Stimulated activated CD4-positive, alpha-beta T cell treated with anti-CD3 and anti-CD28 coated beads, Interleukin-1b, Interleukin-23, amount 100 ng/mL, for 4 hours (primary cell): ENCODE measurements around the gene RUVBL2.
"Not testable (repeated sequence)": the region's sequence is repeated elsewhere in the genome, so short reads cannot be mapped to it uniquely, and the experiment has no call there.

Source experiments
- DNase-seq, 2 donors: peaks; one replicate each; pipeline ENCODE4 v3.0.0-alpha.2; 2020; ENCODE audit warnings: low read depth in 2 of 2

Gene RUVBL2

GRCh38 chr19:49049834-49050233, 56.1 kb downstream of the RUVBL2 start:
- DNase-seq = not testable (repeated sequence)

- DNase-seq = not testable (repeated sequence)
These were observed 56.8 kb downstream of the RUVBL2 start for GRCh38 chr19:49050376-49051033.

- peak in 1 of 2 donors; percentile 58 for DNase-seq
These were observed 62.6 kb downstream of the RUVBL2 start for GRCh38 chr19:49056101-49056901.

DNA sequence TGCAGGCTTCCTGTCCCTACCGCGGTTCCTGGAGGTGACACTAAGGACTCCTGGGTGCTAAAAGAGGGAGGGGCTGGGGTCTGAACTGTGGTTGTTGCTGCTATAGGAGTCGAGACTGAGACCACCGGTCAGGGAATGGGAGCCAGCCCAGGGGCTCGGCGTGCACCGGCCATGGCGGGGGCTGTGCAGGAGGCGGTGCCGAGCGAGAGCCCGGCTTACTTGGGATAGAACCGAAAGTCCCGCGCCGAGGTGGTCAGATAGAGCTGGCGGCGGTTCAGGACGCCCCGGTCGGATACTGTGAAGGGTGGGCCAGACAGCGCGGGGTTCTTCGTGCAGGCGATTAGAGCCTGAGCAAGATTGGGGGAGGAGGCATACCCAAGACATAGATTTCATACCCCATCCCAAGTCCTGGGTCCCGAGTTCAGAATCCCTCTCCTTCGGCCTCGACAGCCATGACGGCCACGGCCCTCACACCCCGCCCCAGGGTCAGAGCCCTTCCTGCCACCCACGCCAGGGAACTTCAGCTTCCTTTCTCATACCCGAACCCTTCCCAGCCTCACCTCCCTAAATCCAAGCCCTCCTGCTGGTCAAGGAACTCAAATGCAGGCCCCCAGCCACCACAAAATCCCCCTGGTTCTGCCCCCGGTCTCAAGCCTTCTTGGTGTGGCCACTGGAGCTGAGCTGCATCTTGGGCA, 63.4 kb downstream of the RUVBL2 start:
- DNase-seq = not testable (repeated sequence)

DNA sequence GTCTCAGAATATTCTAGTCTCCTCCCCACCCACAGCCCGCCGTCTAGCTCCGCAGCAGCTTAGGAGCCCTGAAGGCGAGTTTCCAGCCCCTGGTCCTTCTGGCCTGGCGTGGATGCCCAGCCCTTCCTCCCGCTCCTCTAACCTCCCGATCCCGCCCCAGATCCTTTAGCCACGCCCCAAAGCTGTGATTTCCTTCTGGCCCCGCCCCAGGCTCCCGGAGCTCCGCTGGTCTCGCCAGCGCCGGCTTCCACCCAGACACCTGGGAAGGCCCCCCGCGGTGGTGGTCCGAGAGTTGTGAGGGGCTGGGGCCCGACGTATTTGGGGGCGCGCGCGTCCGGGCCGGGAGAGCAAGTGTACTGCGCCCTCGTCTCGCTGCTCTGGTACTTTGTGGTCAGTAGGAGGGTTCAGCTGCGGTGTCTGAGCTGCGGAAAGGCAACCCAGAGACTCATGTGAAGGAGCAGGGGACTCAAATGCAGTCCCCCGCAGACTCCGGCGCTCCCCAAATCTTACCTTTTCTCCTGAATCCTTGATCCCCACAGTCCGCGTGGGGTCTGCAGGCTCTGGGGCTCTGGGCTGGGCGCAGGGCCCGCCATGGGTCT, 64.0 kb downstream of the RUVBL2 start, which contains the start of gene CGB7:
TSS of gene CGB7 (minus strand) at position 114 of the 599 bp plus-strand sequence. CDS start 2,374 bp downstream, outside the sequence.
- peak in 1 of 2 donors; percentile 33 for DNase-seq

DNA sequence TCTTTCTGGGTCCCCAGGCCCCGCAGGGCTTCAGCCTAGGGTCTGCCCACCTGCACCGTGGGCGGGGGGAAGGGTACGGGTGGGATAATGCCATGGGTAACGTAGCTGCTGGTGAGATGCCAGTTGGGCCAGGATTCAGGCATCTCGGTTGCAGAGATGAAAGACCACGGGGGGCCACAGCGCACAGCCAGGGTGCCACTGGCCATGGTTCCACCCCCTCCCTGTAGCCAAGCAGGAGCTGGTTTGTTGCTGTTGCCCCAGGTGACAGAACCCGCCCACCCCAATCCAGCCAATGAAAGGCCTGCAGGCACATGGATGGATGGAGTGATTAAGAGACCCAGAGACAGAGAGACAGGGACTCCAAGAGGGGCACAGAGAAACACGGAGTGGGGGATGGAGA, 64.9 kb downstream of the RUVBL2 start:
- no peak for DNase-seq

DNA sequence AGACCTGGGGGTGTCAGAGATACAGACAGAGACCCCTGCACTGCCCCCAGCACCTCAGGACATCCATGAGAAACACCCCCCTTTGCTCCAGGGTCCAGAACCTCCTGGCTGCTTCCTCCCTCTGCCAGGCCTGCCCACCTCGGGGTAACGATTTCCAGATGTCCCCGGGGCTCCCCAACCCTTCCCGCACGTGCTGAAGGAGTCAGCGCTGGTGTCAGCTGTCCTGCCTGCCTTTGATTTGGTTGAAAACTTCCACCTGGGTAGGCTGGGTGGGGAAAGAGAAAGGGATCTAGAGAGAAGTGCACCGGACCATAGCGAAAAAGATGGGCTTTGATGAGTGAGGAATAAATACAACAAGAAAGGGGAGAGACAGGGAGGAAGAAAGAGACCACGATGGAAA, 65.4 kb downstream of the RUVBL2 start:
- DNase-seq = no peak

DNA sequence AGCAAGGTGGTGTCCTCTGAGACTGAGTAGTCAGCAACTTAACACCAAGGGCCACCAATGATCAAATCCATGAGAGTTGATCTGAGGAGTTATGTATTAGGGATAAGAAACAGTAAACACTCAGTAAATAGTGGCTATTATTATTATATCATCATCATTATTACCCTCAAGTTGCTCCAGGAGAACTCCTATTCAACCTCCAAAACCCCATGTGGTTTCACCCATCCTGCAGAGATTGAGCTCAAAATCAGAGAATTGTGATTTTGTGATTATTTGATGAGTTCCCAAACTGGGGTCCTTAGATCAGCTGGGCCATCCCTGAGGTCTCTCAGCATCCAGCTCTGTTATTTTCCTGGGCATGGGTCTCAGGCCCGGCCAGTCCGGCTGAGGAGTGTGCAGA, 67.3 kb downstream of the RUVBL2 start:
- no peak for DNase-seq

- DNase-seq = no peak
These were observed 67.8 kb downstream of the RUVBL2 start for GRCh38 chr19:49061445-49061844.

- DNase-seq = no peak
These were observed 70.4 kb downstream of the RUVBL2 start for GRCh38 chr19:49064029-49064629.

- DNase-seq = no peak
These were observed 71.3 kb downstream of the RUVBL2 start, which contains the start of gene NTF4 for GRCh38 chr19:49064768-49065611. TSS of gene NTF4 (minus strand) at chr19:49064818. CDS start at chr19:49061997, 2,821 bp downstream.
